HEK293 (cell line): ENCODE data around the gene ACKR3.

Source experiments
- TCF7L2 ChIP-seq: IDR thresholded peaks from 2 replicates; pipeline ENCODE4 v1.6.1; 2011; ENCODE audit warnings: low read depth, mild to moderate bottlenecking, inconsistent platforms, low read length, moderate library complexity, borderline replicate concordance
- TF ChIP-seq, protein P1 (sequence below): fragments of 450-650 bp; formaldehyde crosslinking; IDR thresholded peaks from 2 replicates; pipeline ENCODE4 v1.5.1; 2016; ENCODE audit warnings: missing biosample characterization, missing genetic modification characterization

DNA sequence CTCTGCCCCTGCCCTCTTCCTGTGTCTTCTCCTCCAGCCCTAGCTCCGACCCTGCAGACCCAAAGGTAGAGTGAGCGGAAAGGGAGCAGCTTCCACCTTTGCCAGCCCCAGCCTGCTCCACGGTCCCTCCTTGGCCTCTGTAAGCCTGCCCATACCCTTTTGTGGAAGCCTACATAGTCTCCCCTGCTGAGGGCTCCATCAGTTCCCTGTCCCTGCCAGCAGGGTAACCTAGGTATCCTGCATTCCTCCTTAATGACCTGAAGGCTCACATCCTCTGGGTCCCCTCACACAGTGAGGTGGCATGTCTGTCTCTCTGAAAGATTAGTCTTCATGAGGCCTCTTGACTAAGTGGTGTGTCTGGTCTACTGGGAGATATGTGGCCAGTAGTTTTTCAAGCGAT is 20.5 kb upstream of the ACKR3 start:
- TF ChIP-seq, protein P1, sequence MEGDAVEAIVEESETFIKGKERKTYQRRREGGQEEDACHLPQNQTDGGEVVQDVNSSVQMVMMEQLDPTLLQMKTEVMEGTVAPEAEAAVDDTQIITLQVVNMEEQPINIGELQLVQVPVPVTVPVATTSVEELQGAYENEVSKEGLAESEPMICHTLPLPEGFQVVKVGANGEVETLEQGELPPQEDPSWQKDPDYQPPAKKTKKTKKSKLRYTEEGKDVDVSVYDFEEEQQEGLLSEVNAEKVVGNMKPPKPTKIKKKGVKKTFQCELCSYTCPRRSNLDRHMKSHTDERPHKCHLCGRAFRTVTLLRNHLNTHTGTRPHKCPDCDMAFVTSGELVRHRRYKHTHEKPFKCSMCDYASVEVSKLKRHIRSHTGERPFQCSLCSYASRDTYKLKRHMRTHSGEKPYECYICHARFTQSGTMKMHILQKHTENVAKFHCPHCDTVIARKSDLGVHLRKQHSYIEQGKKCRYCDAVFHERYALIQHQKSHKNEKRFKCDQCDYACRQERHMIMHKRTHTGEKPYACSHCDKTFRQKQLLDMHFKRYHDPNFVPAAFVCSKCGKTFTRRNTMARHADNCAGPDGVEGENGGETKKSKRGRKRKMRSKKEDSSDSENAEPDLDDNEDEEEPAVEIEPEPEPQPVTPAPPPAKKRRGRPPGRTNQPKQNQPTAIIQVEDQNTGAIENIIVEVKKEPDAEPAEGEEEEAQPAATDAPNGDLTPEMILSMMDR (tag by site-specific recombination): no peak
- no peak for TF ChIP-seq TCF7L2
